ENCODE measurements around the gene KLHDC8B.

The KLHDC8B gene

DNA sequence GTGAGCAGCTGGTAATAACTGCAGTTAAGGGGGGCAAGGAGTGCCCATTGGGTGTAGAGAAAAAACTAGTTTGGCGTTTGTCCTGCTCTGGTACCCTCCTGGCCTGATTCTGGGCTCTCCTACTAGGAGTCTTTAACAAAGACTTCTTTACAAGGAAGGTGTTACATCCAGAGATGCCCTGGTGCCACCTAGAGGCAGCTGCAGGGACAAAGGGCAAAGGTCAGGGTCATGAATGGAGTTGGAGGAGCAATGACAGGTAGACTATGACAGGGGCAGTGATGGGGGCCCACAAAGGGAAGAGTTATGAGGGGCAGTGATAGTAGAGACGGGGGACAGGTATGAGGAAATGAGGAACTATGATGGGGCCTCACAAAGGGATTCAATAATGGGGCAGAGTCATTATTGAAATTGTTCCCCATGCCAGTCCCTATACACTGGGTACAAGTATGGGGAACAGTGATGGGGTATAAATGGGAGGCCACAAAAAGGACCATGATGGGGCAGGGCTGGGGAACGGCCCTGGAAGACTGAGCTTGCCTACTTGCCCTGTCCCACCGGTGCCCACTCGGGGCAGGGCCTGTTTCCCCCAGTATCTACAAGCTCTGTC is 13.2 kb upstream of the KLHDC8B start:
- in situ Hi-C loops (cut with HindIII; ENCODE audit: low sequenced_read_pairs): no loop called here

DNA sequence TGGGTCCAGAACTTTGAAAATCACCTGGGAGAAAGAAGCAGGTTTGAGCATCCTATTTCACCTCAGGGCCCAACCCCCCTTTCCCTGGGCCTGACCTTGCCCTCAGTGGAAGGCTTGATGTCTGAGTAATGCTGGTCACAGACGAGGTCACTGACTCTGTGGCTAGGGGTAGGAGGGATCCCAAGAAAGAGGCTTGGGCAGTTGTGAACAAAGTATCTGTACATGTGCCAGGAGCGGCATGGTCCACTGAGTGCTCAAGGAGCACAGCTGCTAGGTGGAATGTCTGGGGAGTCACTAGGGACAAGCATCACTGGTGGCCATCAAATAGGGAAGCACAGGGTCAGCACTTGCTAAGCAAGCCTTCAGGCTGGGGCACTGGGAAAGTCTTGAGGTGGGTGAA is 12.6 kb upstream of the KLHDC8B start:
- in situ Hi-C loops (cut with HindIII; ENCODE audit: low sequenced_read_pairs): no loop called here

DNA sequence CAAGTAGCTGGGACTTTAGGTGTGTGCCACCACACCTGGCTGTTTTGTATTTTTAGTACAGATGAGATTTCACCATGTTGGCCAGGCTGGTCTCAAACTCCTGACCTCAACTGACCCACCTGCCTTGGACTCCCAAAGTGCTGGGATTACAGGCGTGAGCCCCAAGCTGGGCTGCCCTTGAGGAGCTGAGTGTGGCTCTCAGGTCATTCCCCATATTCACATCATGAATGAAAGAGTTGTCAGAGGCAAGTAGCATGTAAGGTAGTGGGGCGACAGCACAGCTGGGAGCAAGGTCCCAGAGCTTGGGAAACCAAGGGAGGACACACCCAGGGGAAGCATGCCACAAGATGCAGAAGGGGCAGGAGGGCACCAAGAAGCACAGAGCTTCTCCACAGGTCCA is 10.2 kb upstream of the KLHDC8B start:
- in situ Hi-C loops (cut with HindIII; ENCODE audit: low sequenced_read_pairs): no loop called here

DNA sequence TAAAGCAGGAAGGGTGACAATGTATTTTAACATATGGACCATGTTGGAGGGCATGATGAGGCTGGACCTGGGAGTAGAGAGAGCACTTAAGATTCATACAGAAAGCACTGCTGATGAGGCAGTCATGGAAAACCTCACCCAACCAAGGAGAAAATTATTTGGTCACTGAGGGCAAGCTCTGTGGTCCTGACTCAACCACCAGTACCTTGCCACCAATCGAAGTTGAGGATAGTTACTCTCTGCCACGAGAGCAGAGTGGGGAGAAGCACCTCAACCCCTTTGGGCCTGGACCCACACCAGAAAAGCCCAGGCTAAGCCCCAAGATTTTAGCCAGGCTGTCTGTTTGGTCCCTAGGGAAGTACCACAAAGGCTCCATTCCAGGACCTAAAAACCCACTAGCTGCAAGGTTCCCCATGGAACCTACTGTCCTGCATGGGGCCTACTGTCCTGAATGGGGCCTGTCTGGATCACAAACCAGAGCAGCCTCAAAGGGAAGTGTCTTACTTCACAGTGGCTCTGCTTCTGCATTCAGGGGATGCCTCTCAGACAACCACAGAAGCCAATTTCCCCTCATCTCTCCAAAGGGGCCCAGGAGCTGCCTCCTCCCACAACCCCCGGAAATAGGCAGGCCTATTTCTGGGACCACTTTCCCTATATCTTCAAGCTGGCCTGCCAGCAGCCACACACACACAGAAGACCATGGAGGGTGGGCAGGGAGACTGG is 9.4 kb upstream of the KLHDC8B start:
- in situ Hi-C loops (cut with HindIII; ENCODE audit: low sequenced_read_pairs): no loop called here

DNA sequence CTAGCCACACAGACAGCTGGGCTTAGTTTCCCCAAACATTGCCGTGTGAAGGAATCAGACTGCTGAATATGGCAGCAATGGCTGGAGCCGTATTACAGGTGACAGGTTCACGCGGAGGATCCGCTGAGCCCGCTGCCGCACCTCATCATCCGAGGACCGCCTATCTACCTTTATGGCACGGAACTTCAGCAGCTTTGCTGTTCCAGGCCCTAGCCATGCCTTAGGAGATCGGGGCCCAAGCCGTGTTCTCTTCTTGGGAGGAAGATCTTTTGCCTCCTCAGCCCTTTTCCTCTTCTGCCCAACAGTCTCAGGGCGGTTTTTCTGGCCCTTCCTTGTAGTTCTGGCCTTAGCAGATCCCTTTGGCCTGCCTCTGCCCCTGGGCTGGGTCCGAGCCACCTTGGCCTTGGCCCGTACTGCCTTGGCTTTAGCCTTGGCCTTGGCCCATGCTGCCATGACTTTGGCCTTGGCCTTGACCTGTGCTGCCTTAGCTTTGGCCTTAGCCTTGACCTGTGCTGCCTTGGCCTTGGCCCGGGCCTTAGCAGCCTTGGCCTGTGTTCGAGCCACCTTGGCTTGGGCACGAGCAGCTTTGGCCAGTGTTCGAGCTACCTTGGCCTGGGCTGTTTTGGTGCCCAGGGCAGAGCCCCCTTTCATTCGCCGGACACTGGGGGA is 8.5 kb upstream of the KLHDC8B start:
- in situ Hi-C loops (cut with HindIII; ENCODE audit: low sequenced_read_pairs): no loop called here

DNA sequence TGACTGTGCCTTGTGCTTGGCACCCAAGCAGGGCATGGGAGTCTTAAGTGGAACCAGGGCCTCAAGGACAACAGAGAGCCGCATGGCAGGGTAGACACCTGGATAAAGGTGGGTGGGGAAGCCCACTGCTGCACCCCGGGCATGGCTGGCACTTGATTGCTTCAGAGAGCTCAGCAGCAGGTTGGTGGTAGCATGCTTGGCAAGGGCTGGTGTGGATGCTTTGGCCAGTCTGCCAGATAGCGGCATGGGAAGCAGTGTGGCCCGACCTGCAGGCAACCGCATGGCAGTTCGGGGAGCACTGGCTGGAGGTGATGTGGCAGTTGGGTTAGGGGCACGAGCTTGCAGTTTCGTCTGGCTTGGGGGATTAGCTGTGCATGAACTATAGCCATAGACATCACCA is 7.8 kb upstream of the KLHDC8B start:
- in situ Hi-C loops (cut with HindIII; ENCODE audit: low sequenced_read_pairs): no loop called here

DNA sequence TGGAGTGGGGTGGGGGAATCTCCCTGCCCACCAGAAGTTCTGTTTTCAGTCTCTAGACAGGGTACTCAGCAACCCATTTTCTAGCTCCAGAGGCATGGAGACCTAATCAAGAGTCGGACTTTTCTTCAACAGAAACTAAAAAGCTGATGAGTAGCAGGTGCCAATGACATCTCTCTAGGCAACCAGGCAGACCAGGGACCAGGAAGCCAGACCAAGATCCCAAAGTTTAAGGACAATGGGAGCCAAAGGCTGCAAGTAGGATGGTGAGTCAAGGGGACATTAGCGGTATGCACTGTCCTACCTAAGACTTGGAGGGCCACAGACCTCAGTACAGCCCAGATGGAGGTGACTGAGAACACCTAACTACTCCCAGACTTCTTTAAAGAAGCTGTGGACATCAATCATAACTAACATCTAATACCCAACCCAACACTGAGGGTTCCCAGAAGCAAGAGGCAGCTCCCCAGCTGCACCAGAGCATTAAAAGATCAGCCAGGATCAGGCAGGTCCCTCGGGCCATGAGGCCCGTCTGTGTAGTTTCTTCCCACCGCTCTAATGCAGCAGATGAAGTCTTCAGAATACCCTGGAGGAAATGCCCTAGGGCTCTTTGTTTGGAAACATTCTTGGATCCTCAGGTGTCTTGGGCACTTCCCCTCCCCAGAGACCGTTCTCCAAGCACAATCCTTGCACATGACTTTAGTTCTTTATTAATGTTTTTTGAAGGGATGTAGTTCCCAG is 6.2 kb upstream of the KLHDC8B start:
- in situ Hi-C loops (cut with HindIII; ENCODE audit: low sequenced_read_pairs): no loop called here

DNA sequence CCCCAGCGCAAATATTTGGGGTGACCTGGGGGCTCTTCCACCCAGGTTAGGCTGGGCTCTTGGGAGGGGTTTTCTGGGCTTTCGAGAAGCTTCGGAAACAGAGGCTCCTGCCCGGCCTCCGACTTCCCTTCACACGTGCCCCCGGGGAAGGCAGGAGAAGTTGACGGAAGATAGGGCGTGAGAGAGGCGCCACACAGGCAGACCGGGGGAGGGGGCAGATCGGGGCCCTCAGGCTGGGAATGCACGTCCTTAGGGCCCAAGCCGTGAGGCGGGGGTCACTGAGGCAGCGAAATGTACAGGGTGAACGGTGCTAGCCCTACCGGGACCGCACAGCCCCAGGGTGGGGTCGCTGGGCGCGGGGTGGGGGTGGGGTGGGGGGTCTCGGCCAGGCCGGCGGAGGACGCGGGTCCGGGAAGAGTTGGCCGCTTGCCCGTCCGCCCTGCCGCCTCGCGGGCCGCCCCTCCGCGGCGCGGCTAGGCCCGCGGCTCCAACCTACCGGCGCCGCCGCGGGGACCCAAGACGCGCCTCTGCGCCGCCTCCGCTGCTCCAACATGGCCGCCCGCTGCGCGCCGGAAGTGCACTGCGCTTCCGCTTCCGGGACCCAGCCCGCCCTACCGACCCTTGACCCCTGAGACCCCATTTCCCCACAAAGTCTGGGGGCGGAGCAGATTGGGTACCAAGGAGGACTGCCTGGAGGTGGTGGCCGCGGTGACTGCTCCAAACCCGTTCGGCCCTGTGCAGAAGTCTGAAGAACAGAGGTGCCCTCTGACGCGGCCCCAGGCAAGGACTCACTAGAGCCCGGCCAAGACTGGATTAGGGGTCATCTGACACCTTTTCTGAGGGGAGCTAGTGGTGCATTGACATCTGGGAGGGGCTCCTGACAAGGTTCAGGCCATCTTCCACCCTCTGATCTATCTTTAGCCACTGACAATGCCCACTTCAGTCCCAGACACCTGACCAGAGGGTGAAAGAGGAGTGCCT is 5.3 kb upstream of the KLHDC8B start, which contains the start of gene CCDC71:
Gene CCDC71, minus strand, starts transcription at position 561 of the 981 bp plus-strand sequence. CDS start 2,123 bp downstream, outside the sequence.
- in situ Hi-C loops (cut with HindIII; ENCODE audit: low sequenced_read_pairs): no loop called here

DNA sequence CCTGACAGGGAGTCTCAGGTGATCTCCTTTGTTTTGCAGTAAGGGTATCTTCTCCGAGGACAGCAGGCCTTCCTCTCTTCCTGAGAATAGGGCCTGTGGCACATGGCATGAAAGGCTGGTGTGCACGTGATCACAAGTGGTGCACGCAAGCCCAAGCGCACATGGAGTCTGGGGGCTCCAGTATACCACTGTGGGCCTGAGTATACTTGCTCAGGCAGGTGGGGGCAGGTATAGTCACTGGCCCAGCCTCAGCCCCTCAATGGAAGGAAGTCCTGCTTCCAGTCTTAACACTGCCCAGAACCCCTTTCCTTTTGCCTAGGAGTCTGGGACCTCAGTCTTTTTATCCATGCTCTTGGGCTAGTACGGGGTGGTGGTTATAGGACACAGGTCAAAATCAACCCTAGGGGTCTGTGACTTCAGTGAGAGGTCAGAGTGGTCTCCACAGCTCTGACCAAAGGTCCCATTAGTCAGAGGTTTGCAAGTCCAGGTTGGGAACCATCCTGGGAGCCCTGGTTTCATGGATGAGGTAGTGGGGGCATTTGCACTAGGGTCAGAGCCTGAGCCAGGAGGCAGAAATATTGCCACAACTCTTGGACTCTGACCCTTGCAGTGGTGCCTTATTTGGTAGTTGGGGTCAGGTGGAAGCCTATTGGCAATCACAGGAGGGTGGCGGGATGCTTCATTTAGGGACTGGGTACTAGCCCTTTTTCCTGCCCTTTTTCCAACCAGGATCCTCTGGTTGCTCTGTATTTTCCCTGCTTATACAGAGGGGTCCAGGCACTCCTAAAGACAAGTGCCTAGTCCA is 4.4 kb upstream of the KLHDC8B start:
- in situ Hi-C loops (cut with HindIII; ENCODE audit: low sequenced_read_pairs): no loop called here

DNA sequence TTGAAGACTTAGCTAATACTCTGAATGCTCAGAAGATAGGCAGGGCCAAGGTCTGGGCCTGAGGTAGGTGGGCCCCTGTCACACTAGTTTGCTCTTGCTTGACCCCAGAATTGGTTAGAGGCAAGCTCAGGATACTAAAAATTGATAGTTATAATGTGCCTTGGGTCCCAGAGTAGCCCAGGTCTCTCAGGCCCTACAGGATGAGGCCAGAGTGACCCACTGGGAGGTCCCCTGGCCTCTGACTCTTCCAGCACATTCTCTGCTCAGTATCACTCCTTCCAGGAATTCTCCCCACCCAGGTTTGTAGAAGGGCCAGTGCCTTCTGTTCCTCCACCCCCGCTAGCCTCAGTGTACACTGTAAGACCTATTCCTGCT is 667 bp upstream of the KLHDC8B start:
- in situ Hi-C loops (cut with HindIII; ENCODE audit: low sequenced_read_pairs): no loop called here

DNA sequence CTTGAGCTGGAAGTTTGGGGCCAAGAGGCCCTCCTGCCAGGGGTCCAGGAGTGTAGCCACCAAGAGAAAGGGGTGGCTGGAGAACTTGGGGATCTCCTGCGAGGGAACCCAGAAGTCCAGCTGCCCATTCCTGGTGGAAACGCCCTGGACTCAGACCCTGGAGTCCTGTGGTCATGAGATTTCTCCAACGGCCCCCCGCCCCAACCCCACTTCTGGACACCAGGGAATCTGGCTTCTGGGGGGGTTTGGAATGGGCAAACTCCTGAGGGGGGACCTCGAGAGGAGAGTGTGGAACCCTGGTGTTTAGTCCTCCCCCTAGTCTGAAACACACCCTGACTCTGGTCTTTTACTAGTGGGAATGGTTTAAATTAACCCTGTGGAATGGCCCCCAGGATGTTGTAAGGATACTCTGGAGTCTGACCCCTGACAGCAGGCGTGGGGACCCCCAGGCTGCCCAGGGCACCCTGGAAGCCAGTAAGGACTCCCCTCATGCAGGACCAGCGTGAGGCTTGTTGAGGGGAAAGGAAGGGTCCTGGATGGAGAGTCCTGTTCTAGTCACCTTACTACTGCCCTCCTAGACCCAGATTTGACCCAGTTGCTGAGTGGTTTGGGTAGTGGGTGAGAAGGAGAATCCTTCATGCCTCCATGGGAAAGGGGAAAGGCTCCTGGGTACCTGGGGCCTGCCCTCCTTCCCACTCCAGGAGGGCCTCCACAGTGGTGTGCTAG is 540 bp downstream of the KLHDC8B start:
- in situ Hi-C loops (cut with HindIII; ENCODE audit: low sequenced_read_pairs): no loop called here

DNA sequence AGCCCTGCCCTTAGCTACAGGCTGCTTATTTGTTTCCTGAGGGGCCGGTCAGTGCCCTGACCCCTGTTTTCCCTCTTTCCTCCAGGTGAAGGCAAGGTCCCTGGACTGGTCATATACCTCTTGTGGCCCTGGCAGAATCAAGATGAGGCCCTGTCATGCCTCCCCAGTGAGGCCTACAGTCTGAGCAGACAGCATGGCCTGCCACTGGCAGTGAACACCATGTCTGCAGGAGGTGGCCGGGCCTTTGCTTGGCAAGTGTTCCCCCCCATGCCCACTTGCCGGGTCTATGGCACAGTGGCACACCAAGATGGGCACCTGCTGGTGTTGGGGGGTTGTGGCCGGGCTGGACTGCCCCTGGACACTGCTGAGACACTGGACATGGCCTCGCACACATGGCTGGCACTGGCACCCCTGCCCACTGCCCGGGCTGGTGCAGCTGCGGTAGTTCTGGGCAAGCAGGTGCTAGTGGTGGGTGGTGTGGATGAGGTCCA is 1.2 kb downstream of the KLHDC8B start:
- in situ Hi-C loops (cut with HindIII; ENCODE audit: low sequenced_read_pairs): no loop called here

DNA sequence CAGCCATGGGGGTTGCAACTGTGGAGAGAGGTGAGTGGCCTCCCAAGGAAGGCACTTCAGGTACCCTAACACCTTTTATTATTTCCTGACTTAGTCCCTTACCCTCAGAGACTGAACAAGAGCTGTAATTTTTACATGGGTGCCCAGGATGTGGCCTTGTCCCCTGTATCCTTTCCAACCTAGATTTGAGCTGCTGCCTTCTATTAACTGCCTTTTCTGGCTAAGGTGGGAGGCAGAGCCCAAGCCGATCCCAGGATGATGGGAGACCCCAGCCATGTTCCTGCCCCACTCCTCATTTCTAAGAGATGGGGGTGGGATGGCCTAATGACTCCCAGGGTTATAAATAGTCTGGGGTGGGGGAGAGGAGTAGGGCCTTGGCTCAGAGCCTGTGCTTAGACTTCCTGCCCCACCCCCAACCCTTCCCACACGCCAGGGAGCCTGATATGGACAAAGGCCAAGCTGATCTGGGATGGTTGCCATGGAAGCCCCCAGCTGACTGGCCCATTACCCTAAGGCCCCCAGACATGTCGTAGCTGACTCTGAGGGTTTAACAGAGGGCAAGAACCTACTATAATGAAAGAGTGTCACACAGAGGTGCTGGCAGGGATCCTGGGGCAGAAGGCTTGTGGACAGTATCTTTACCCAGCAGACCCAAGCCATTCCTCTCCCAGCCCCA is 1.9 kb downstream of the KLHDC8B start:
- in situ Hi-C loops (cut with HindIII; ENCODE audit: low sequenced_read_pairs): no loop called here

DNA sequence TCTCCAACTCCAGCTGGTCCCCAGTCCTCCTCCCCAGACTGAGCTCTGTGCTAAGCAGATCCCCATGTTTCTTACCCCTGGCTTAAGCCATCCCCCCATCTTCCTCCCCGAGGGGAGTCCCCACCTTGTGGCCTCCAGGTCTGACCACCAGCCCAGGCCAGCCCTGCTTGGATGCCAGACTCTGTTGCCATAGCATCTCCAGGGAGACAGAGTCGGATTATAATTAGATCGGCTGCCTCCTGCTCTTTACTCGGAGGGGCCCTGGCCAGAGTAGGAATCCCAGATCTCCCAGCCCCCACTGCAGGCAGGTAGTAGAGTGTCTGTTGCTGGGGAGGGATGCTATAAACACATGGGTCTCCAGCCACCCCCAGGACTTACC is 2.4 kb downstream of the KLHDC8B start:
- in situ Hi-C loops (cut with HindIII; ENCODE audit: low sequenced_read_pairs): no loop called here

DNA sequence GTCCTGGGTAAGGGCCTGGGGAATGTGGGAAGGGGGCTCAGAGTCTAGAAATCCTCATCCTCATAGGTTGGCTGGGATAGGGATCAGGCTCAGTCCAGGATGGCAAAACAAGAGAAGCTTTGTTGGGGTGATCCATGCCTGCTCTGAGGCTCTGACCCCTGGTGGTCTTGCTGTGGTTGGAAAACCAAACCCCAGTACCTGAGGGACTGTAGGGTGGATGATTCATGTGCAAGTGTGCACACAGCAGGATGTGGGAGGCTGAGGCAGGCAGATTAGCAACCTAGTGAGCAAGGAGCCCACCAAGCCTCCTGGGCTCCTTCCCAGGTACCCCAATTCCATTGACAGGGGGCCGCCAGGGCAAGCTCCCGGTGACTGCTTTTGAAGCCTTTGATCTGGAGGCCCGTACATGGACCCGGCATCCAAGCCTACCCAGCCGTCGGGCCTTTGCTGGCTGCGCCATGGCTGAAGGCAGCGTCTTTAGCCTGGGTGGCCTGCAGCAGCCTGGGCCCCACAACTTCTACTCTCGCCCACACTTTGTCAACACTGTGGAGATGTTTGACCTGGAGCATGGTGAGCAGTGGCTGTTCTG is 3.1 kb downstream of the KLHDC8B start:
- in situ Hi-C loops (cut with HindIII; ENCODE audit: low sequenced_read_pairs): no loop called here

DNA sequence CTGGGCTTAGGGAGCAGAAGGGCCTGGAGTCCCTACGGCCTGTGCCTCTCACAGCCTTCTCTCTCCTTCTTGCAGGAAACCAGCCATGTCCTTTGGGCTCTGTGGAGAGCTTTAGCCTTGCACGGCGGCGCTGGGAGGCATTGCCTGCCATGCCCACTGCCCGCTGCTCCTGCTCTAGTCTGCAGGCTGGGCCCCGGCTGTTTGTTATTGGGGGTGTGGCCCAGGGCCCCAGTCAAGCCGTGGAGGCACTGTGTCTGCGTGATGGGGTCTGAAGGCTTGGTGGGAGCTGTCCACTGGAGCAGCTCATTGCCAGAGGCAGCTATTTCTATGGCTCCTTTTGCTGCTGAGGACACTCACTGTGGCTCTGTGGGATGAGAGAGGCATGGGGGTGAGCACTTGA is 4.1 kb downstream of the KLHDC8B start:
- in situ Hi-C loops (cut with HindIII; ENCODE audit: low sequenced_read_pairs): no loop called here

DNA sequence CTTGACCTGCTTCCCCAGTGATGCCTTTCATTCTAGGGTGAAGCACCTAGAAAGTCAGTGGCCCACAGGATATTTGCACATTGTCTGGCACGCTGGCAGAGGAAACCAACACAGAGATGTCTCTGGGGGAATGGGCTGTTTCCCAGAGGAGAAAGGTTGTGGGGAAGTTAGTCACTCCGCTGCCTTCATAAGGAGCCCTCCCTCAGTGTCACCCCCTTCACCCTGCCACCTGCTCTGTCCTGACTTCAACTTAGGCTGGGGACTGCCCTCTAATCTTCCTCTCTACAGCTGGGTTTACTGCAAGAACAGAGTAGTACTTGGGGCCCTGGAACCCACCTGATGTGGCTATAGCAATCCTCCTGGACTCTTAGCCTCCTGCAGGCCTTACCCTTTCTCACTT is 5.7 kb downstream of the KLHDC8B start:
- in situ Hi-C loops (cut with HindIII; ENCODE audit: low sequenced_read_pairs): no loop called here

DNA sequence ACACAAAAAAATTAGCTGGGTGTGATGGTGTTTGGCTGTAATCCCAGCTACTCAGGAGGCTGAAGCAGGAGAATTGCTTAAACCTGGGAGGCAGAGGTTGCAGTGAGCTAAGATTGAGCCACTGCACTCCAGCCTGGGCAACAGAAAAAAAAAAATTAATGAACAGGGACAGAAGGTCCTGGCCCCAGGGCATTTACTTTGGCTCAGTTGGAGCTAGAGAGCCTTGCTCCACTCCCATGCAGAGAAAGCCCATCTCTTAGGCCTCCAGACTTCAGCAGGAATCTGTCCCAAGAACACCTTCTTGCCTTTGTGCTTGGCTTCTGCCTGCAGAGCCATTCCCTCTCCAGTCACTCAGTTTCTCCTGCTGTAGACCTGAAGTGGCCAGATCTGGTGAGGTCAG is 8.7 kb downstream of the KLHDC8B start:
- in situ Hi-C loops (cut with HindIII; ENCODE audit: low sequenced_read_pairs): no loop called here

Measured in DLD1 (cell line).